ENCODE results near the gene CLEC4F.

DNA sequence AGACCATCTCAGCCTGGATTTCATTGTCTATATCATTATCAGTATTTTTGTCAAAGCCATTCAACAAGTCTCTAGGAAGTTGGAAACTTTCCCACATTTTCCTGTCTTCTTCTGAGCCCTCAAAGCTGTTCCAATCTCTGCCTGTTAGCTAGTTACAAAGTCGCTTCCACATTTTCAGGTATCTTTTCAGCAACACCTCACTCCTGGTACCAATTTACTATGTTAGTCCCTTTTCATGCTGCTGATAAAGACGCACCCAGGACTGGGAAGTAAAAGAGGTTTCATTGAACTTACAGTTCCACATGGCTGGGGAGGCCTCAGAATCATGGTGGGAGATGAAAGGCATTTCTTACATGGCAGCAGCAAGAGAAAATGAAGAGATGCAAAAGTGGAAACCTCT is 20.7 kb downstream of the CLEC4F start:
- TF ChIP-seq, protein P1, sequence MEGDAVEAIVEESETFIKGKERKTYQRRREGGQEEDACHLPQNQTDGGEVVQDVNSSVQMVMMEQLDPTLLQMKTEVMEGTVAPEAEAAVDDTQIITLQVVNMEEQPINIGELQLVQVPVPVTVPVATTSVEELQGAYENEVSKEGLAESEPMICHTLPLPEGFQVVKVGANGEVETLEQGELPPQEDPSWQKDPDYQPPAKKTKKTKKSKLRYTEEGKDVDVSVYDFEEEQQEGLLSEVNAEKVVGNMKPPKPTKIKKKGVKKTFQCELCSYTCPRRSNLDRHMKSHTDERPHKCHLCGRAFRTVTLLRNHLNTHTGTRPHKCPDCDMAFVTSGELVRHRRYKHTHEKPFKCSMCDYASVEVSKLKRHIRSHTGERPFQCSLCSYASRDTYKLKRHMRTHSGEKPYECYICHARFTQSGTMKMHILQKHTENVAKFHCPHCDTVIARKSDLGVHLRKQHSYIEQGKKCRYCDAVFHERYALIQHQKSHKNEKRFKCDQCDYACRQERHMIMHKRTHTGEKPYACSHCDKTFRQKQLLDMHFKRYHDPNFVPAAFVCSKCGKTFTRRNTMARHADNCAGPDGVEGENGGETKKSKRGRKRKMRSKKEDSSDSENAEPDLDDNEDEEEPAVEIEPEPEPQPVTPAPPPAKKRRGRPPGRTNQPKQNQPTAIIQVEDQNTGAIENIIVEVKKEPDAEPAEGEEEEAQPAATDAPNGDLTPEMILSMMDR (IDR thresholded peaks at IDR 0.05; ENCODE audit: low read depth, low read length) = no peak
- TF ChIP-seq, protein P2, sequence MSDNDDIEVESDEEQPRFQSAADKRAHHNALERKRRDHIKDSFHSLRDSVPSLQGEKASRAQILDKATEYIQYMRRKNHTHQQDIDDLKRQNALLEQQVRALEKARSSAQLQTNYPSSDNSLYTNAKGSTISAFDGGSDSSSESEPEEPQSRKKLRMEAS (IDR thresholded peaks at IDR 0.05; ENCODE audit: low read depth, low read length) = no peak
- TF ChIP-seq POLR2A (IDR thresholded peaks at IDR 0.05; ENCODE audit: extremely low read depth, insufficient read length) (no peak), MYC (IDR thresholded peaks at IDR 0.05; ENCODE audit: low read depth, low read length) (no peak)
